ENCODE data around the gene BMP6.

- no peak for TF ChIP-seq REST (IDR thresholded peaks at IDR 0.05; ENCODE audit: insufficient read depth in 1 of 2, low read depth in 2 of 2, low read length in 1 of 2)
- TF ChIP-seq CTCF (IDR thresholded peaks at IDR 0.05) = no peak
Observed at GRCh38 chr6:7901780-7902179, 175.9 kb downstream of the BMP6 start.
